Measurements from ENCODE around the gene GABPB1.

GRCh38 chr15:50278496-50278895 is 76.5 kb downstream of the GABPB1 start:
- no peak for TF ChIP-seq POLR2A (IDR thresholded peaks at IDR 0.05)
- TF ChIP-seq CTCF (IDR thresholded peaks at IDR 0.05), result no peak
- no peak for TF ChIP-seq POLR2AphosphoS5 (IDR thresholded peaks at IDR 0.05)
- no peak for TF ChIP-seq EP300 (IDR thresholded peaks at IDR 0.05)

All from suprapubic skin (tissue), 4 donors.